Ramos (cell line): ENCODE measurements around the gene ASPA.
"Not testable (repeated sequence)": the region's sequence is repeated elsewhere in the genome, so short reads cannot be mapped to it uniquely, and the experiment has no call there.

Source experiments
- in situ Hi-C: fragments of 300-500 bp; cut with MboI; formaldehyde crosslinking; loops from one replicate; pipeline ENCODE4 v1.14.3; 2022; ENCODE audit warnings: low sequenced_read_pairs; ENCODE audit not compliant: unreplicated experiment

ASPA gene

DNA sequence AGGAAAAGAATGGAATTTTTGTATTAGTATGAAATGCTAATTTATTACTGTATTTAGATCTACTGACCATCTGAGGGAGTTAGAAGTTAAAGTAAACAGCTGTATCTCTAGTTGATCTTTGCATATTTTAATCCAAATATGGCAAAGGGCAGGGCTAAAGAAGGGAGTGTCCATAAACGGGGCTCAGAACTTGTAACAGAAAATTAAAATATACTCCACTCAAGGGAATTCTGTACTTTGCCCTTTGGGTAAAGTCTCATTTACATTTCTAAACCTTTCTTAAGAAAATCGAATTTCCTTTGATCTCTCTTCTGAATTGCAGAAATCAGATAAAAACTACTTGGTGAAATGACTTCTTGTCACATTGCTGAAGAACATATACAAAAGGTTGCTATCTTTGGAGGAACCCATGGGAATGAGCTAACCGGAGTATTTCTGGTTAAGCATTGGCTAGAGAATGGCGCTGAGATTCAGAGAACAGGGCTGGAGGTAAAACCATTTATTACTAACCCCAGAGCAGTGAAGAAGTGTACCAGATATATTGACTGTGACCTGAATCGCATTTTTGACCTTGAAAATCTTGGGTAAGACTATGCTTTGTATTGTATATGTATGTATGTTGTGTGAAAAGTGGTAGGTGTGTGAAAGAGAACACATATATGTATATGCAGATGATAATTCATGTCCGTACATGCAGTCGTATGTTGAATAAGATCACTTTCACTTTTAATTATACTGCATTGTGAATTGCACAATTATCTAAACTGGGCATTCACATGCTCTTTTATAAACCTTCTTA is at the start of gene ASPA:
ASPA (plus strand) TSS at position 186 of the 799 bp plus-strand sequence; CDS start at position 349, 163 bp downstream.
- in situ Hi-C loops, result no loop called here

DNA sequence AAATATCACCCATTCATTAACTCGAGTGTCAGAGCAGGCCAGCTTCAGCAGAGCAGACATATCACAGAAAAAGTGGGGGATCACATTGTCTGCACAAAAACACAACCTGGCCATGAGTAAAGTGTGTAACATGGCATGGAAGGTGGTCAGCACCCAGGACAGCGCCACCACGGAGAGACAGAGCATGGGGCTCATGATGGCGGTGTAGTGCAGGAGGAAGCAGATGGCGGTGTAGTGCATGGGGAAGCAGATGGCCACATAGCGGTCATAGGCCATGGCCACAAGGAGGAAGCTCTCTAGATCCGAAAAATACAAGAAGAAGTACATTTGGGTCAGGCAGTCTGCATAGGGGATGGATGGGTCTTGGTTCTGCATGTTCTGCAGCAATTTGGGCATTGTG is 42.6 kb upstream of the ASPA start:
- in situ Hi-C loops, result not testable (repeated sequence)

- in situ Hi-C loops, result no loop called here
Observed at GRCh38 chr17:3433741-3434140, 42.1 kb upstream of the ASPA start, which contains the start of gene OR1E2. TSS of gene OR1E2 (minus strand) at chr17:3433841. CDS start at chr17:3433841, 0 bp downstream.

DNA sequence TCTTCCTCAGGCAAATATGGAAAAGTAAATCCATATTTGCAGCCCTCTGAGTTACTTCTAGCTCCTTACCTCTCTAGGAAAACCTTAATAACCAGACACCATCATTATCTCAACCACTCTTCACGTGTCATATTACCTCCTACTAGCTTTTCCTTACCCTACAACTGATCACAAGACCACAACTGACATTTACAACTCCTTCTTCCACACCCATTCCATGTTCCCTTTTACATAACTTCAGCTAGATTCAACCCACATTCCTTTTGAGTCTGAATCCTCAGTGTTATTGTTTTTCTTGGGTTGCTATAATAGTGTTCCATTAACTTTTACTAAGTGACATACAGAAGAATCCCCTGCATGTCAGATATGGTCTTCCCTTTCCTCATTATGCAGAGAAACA is 37.4 kb upstream of the ASPA start:
- in situ Hi-C loops, result no loop called here

DNA sequence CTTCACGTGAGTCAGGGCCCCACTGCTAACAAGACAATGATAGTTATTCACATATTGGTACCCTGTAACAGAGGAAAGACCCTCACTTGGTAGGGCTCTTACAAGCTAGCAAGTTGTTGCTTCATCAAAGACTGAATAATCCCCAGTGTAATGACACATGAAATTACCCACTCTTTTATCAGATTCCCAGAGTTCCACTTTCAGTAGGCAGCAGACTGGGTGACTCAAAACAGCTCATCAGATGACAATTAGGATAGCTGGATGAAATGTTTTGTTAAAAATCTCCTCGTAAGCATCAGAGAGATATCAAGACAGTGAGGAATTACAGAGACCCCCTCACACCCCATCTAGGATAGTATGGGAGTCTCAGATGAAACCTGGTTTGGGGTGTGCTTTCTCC is 35.3 kb upstream of the ASPA start:
- in situ Hi-C loops, result no loop called here

- in situ Hi-C loops, result no loop called here
Observed at GRCh38 chr17:3447625-3448024, 28.2 kb upstream of the ASPA start.

DNA sequence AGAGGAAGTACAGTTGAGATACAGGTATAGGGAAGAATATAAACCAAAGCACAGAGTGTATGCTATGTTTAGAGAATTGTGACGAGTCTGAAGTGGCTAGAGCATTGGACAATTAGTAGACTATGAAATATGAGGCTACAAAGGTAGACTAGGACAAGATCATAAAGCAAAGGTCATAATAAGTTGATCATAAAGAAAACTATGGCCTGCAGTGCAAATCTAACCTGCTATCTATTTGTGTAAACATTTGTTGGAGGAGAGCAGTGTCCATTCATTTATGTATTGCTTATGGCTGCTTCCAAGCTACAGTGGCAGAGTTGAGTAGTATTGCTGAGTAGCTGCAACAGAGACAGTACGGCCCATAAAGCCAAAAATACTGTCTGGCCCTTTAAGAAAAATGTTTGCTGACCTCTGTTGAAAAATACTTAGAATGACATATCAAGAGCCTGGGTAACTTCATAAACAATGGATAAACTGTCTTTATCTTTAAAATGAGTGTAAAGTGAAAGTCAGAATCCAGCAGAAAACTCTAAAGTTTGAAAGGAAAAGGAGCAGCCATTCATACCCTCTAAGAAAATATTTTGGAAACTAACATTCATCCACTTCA is 27.6 kb upstream of the ASPA start:
- in situ Hi-C loops, result no loop called here

DNA sequence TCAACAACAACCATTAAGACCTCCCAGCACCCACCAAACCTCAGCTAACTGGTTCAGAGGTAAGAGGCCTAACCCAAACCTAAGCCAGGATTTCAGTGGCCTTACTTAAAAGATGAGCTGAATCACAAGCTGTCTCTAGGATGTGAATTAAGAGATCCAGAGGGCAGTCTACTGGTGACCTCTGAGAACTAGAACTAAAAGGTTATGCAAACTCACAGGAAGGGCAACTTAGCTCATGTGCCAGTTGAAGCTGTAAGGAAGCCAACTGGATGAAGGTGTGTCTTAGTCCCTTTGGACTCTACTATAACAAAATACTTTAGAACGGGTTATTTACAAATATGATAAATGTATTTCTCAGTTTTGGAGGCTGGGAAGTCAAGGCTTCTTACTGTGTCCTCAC is 9.4 kb upstream of the ASPA start:
- in situ Hi-C loops, result not testable (repeated sequence)

DNA sequence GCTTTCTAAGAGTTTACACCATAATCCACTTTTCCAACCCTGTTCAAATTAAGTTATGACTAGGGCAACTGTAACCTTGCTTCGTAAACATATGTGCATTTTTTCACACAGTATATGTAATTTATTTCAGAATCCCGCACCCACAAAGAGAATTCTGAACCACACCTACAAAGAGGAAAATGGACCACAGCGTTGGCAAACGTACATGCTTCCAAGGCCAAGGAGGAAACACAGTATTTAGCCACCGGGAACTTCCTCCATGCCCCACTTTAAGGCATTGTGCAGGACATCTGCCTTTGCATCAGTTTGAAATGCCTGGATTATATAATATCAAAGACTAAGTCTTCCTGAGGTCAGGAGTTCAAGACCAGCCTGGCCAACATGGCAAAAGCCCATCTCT is 6.3 kb upstream of the ASPA start:
- in situ Hi-C loops, result no loop called here

DNA sequence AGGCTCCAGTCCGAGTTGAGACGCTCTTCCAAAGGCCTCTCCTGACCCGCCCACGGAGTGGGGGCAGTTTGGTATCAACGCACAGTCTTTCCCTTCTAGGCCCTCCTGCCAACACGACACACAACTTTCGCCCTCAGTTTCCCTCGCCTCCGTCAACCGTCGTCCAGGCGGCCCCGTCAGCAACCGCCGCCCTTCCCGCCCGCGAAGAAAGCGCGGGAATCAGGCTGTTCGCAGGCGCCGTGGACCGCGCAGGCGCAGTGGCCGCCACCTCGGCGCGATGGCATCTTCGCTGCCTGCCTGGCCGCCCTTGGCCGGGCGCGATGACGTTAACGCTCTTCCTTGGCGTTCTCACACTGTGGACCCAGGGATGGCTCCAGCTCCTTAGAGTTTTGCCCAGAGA is 4.2 kb upstream of the ASPA start, which contains the start of gene SPATA22:
SPATA22 (minus strand) TSS at position 221 of the 400 bp plus-strand sequence. CDS start 2,494 bp downstream, outside the sequence.
- in situ Hi-C loops, result no loop called here

DNA sequence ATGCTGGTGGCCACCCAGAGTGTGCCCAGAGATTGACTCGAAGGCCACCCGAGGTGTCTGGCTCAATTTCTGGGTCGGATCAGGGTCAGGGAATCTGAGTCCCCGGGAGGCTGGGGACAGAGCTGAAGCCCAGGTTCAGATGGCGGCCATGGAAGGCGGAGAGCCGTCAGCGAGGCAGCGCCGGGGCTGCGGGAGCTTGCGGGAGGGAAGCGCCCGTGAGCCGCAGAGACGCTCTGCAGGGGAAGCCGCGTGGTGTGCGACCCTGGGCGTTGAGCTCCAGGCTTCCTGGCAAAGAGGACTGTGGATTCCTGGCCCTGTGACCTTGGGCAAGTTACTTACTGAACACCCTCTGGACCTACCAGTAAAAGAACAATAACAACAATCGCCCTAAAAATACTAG is 3.7 kb upstream of the ASPA start:
- in situ Hi-C loops, result no loop called here

- in situ Hi-C loops, result no loop called here
Observed at GRCh38 chr17:3474212-3474611, 1.6 kb upstream of the ASPA start.

- in situ Hi-C loops, result no loop called here
Observed at GRCh38 chr17:3475251-3475685, 529 bp upstream of the ASPA start.

DNA sequence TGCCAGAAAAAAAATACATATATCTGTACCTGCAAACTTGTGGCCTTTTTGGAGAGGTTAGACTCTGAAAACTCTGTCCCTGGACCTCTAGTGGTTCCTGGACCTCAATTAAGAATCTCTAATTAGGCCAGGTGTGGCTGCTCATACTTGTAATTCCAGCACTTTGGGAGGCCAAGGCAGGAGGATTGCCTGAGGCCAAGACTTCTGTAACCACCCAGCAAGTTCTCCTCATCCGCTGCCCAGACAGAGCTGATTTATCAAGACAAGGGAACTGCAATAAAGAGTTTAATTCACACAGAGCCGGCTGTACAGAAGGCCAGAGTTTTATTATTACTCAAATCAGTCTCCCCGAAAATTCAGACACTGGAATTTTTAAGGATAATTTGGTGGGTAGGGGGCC is 4.2 kb downstream of the ASPA start:
- in situ Hi-C loops, result no loop called here

- in situ Hi-C loops, result no loop called here
Observed at GRCh38 chr17:3482852-3483251, 7.1 kb downstream of the ASPA start.

- in situ Hi-C loops, result no loop called here
Observed at GRCh38 chr17:3485481-3486068, 9.8 kb downstream of the ASPA start.

- in situ Hi-C loops, result no loop called here
Observed at GRCh38 chr17:3497101-3497500, 21.3 kb downstream of the ASPA start.

GRCh38 chr17:3501344-3501743 is 25.5 kb downstream of the ASPA start:
- in situ Hi-C loops, result no loop called here

GRCh38 chr17:3502466-3502865 is 26.7 kb downstream of the ASPA start:
- in situ Hi-C loops, result no loop called here

GRCh38 chr17:3503285-3503684 is 27.5 kb downstream of the ASPA start:
- in situ Hi-C loops, result no loop called here

DNA sequence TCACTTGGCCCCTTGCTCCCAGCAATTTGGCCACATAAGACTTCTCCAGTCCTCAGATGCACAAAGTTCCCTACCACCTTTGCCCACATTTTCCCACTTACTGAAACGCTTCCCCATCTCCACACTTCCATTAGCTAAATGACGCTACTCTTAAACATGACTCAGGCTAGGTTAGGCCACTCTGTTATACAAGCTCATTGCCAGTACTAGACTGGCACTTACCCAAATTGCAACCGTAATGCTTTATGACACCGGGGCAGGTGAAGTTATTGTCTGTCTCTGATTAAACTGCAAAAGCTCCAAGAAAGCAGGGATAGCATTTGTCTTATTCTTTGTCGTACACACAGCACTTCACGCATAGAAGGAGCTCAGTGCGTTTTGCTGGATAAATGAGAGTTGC is 29.2 kb downstream of the ASPA start:
- in situ Hi-C loops, result no loop called here
